ENCODE measurements around the gene SLU7.

The SLU7 gene

DNA sequence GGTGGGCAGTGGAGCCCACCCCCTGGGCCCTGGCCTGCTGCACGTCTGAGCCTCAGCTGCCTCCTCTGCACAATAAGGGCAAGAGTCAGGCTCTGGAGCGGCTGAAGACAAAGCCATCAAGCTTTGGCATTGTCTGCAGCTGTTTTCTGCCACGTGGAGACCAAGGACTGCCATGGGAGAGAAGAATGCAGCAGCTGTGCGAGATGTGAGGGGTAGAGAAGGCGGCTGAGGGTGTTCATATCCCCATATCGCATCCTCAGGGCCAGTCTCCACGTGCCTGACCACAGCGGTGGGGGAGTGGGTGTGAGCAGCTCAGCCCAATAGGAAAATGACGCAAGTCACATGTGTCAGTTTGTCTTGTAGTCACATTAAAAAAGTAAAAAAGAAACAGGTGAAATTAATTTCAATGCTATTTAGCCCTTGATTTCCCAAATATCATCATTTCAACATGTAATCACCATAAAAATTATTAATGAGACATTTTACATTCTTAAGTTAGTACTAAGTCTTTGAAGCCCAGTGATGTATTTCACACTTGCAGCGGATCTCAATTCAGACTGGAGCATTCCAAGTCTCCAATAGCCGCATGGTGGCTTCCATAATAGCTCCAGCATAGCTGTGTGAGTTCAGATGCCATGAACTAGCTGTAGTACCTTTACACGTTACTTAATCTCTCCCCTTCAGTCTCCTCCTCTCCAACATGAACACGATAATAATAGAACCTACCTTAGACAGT lies 55.1 kb downstream of the SLU7 start:
- DNase-seq = no peak

GRCh38 chr5:160363211-160363610 lies 55.7 kb downstream of the SLU7 start:
- no peak for DNase-seq

DNA sequence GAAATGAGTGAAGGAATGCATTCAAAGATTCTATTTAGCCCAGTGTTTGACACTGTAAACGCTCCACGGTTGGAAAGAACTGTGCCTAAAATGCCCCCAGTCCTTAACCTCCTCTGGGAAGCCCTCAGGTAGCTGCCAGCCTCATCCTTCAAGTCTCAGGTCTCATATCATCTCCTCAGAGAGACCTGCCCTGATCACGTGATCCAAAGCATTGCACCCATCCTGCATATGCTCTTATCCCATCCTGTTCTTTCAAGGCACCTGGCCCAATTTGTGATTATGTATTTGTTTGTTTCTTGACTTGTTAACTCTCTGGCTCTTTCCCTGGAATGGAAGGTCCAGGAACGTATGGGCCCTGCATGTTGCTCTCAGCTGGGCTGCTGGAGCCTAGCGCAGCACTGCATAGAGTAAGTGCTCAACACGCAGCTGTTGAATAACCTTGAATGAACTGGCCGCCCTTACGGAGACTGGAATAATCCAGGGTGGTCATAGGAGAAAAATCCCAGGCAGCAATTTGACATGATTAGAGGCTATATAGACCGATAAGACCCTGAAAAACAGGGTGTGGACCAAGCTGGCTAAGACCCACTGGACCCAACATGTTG lies 57.2 kb downstream of the SLU7 start:
- no peak for DNase-seq

GRCh38 chr5:160360310-160360709 lies 58.6 kb downstream of the SLU7 start:
- no peak for DNase-seq

DNA sequence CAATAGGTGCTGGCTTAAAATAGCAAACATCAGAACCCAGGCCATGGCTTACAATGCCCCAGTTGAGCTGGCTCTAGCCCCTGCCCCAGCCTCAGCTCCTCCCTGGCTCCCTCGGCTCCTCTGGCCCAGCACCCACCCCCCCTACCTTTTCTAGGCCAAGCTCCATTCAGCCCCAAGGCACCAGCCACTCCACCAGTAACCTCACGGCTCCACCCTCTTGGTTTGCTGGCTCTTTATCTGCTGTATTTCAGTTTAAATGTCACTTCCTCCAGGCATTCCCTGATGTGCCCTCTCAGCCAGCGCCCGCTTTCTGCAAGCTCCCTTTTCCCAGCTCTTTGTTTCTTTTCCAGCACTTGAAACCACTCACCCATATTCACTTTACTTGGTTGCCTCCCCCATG lies 59.1 kb downstream of the SLU7 start:
- DNase-seq = no peak

DNA sequence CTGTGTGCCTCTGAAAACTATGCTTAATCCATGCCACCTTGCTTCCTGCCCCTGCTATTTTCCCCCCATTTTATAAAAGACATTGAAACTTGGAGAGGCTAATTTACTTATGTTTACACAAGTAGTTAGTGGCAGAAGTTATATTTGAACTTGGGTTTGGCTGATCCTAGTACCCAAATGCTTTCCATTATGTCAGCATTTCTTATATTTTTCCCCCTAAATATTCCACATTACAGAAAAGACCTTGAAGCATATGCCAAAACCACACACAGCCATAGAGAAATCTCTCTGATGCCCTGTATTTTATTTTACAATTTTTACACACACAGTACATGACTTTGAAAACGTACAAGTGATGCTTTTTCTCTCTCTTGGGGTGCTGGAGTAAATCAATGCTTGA lies 59.6 kb downstream of the SLU7 start:
- DNase-seq = no peak

GRCh38 chr5:160357861-160358411 lies 60.9 kb downstream of the SLU7 start:
- DNase-seq = no peak

DNA sequence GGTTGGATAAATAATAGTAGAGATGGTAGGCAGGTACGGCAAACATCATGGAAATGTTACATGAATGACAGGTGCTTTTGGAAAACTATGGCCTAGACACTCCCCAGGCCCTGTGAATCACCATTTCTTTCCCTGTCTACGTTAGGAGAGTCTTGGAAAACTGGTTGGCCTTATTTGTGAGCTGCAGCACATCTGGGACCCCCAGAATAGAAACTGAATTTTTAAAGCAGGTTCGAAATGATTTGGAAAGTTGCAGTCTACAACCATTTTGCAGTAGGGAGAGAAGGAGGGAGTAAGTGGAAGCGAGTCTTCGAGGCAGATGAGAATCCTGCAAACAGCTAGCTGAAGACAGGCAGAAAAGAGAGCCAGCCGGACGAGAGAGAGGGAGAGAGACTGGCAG lies 61.5 kb downstream of the SLU7 start:
- DNase-seq = no peak

- peak; percentile 16 for DNase-seq
These were observed 62.1 kb downstream of the SLU7 start for GRCh38 chr5:160356550-160357347.

DNA sequence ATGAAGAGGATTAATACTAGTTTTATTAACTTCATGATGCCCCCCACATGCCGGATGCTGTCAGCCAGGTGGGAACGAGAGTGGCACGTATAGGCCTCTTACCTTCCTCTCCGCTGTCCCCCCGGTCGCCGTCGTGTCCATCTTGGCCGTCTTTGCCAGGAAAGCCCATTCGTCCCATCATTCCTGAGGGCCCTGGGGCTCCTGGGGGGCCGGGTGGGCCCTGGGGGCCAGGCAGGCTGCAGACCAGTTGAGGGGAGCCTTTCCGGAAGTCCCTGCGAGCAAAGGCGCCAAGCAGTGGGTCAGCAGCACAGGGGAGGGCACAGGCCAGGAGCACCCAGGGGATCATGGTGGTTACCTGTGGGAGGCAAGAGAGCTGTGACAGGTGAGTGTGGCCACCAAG lies 64.2 kb downstream of the SLU7 start:
- no peak for DNase-seq

- DNase-seq = no peak
These were observed 65.5 kb downstream of the SLU7 start for GRCh38 chr5:160353379-160353778.

GRCh38 chr5:160352308-160352707 lies 66.6 kb downstream of the SLU7 start:
- no peak for DNase-seq
